ENCODE data around the gene RASSF6.

- TF ChIP-seq CTCF (IDR thresholded peaks at IDR 0.05; ENCODE audit: low read depth, low read length) (no peak), MYC (IDR thresholded peaks at IDR 0.05; ENCODE audit: low read depth, low read length) (no peak), MAX (IDR thresholded peaks at IDR 0.05; ENCODE audit: low read depth, low read length) (no peak)
Observed at GRCh38 chr4:73650250-73650649, 30.0 kb upstream of the RASSF6 start.
